IMR-90 (cell line): ENCODE results near the gene CDK2AP2. TPM values are rescaled to one million over a fixed set of nuclear protein-coding genes. Genes with fewer than 3 reads are reported as not detected.

Experiments
- ATAC-seq: fragments of 200-7000 bp; cut with Tn5 transposase; 2 replicates; pipeline ENCODE4 v1.9.1; 2020; ENCODE audit warnings: low read depth, mild to moderate bottlenecking, moderate library complexity
- BruUV-seq: library from RNA; stranded (reverse); fragments of 400-500 nt; replicated peaks from 2 replicates; lab custom pipeline; 2021; lab: Mats Ljungman, UMichigan
- CTCF ChIA-PET: fragments of 300-600 bp; formaldehyde crosslinking; extraction: SDS; loops from one replicate; lab custom pipeline; 2021; ENCODE audit warnings: antibody characterized with exemption; lab: Yijun Ruan, JAX
- POLR2A ChIA-PET: fragments of 300-600 bp; sonication (Branson Sonifier 250); formaldehyde crosslinking; loops from one replicate; lab custom pipeline; 2022; ENCODE audit warnings: antibody characterized with exemption; ENCODE audit not compliant: unreplicated experiment; lab: Charles Lee
- DNase-seq: peaks from one replicate; pipeline ENCODE4 v3.0.0; 2013
- H2AFZ ChIP-seq: replicated peaks from 2 replicates; pipeline ENCODE3; 2013; ENCODE audit warnings: low read length, mild to moderate bottlenecking; ENCODE audit not compliant: poor library complexity
- H2AK5ac ChIP-seq: 2 replicates; pipeline ENCODE4 v1.6.1; 2013; ENCODE audit warnings: low read depth, low read length, inconsistent platforms
- H2AK9ac ChIP-seq: replicated peaks from 2 replicates; pipeline ENCODE3; 2013; ENCODE audit warnings: mild to moderate bottlenecking, low read depth, low read length, moderate library complexity; ENCODE audit not compliant: poor library complexity
- H2BK120ac ChIP-seq: 2 replicates; pipeline ENCODE4 v1.6.1; 2013; ENCODE audit warnings: low read depth, low read length, inconsistent platforms
- H2BK15ac ChIP-seq: 3 replicates; pipeline ENCODE4 v1.6.1; 2013; ENCODE audit warnings: low read depth, low read length, inconsistent platforms
- H2BK20ac ChIP-seq: 2 replicates; pipeline ENCODE4 v1.6.1; 2013; ENCODE audit warnings: low read depth, mild to moderate bottlenecking, inconsistent platforms, low read length, moderate library complexity
- H2BK5ac ChIP-seq: 2 replicates; pipeline ENCODE4 v1.6.1; 2013; ENCODE audit warnings: mild to moderate bottlenecking, low read depth, low read length, inconsistent platforms; ENCODE audit not compliant: poor library complexity, severe bottlenecking
- H3K14ac ChIP-seq: replicated peaks from 2 replicates; pipeline ENCODE4 v1.6.1; 2013; ENCODE audit warnings: low read depth, low read length, inconsistent platforms
- H3K18ac ChIP-seq: 2 replicates; pipeline ENCODE4 v1.6.1; 2013; ENCODE audit warnings: low read depth, low read length, control low read depth
- H3K23ac ChIP-seq: 2 replicates; pipeline ENCODE4 v1.6.1; 2013; ENCODE audit warnings: low read depth, low read length, inconsistent platforms
- H3K27ac ChIP-seq: 2 replicates; pipeline ENCODE4 v1.5.1; 2013; ENCODE audit warnings: mild to moderate bottlenecking, control low read depth, low read length; ENCODE audit not compliant: insufficient read depth
- H3K27me3 ChIP-seq: 2 replicates; pipeline ENCODE4 v1.6.1; 2013; ENCODE audit warnings: low read length; ENCODE audit not compliant: control insufficient read depth, insufficient read depth
- H3K36me3 ChIP-seq: 2 replicates; pipeline ENCODE4 v1.6.1; 2013; ENCODE audit warnings: low read length, mixed read lengths; ENCODE audit not compliant: control insufficient read depth, insufficient read depth
- H3K4ac ChIP-seq: 2 replicates; pipeline ENCODE4 v1.6.1; 2013; ENCODE audit warnings: low read depth, low read length, inconsistent platforms
- H3K4me1 ChIP-seq: 2 replicates; pipeline ENCODE4 v1.6.1; 2013; ENCODE audit warnings: low read length, mixed read lengths; ENCODE audit not compliant: control insufficient read depth, insufficient read depth
- H3K4me2 ChIP-seq: 2 replicates; pipeline ENCODE4 v1.6.1; 2013; ENCODE audit warnings: low read depth, mild to moderate bottlenecking, control low read depth, low read length, moderate library complexity
- H3K4me3 ChIP-seq: 2 replicates; pipeline ENCODE4 v1.5.1; 2013; ENCODE audit warnings: low read depth, mild to moderate bottlenecking, control low read depth, low read length, moderate library complexity; ENCODE audit not compliant: insufficient read depth
- H3K56ac ChIP-seq: 2 replicates; pipeline ENCODE4 v1.6.1; 2013; ENCODE audit warnings: low read length, inconsistent platforms; ENCODE audit not compliant: insufficient read depth; ENCODE audit errors: extremely low read depth
- H3K79me1 ChIP-seq, 2 experiments: 2 replicates each; pipeline ENCODE4 v1.6.1; 2013; ENCODE audit warnings: low read length in 2 of 2, inconsistent platforms in 1 of 2, low read depth in 1 of 2
- H3K9ac ChIP-seq: 2 replicates; pipeline ENCODE4 v1.6.1; 2013; ENCODE audit warnings: low read depth, low read length, control low read depth
- H3K9me1 ChIP-seq: 2 replicates; pipeline ENCODE4 v1.6.1; 2013; ENCODE audit warnings: low read length, inconsistent platforms; ENCODE audit not compliant: insufficient read depth
- H3K9me3 ChIP-seq: 2 replicates; pipeline ENCODE4 v1.6.1; 2013; ENCODE audit warnings: low read length; ENCODE audit not compliant: control insufficient read depth, insufficient read depth
- H4K20me1 ChIP-seq: 2 replicates; pipeline ENCODE4 v1.6.1; 2013; ENCODE audit warnings: low read length, inconsistent platforms; ENCODE audit not compliant: insufficient read depth
- H4K5ac ChIP-seq: 2 replicates; pipeline ENCODE4 v1.6.1; 2013; ENCODE audit warnings: mild to moderate bottlenecking, low read depth, low read length, control low read depth
- H4K8ac ChIP-seq, 2 experiments: 2 replicates each; pipeline ENCODE4 v1.6.1; 2013; ENCODE audit warnings: low read depth in 2 of 2, low read length in 2 of 2, control low read depth in 1 of 2, inconsistent platforms in 1 of 2
- H4K91ac ChIP-seq: 2 replicates; pipeline ENCODE4 v1.6.1; 2013; ENCODE audit warnings: low read depth, low read length, inconsistent platforms; ENCODE audit not compliant: insufficient read depth
- MAZ ChIP-seq: IDR thresholded peaks from 2 replicates; pipeline ENCODE4 v1.6.1; 2012; ENCODE audit warnings: low read depth, mild to moderate bottlenecking, low read length, improper control_type of control experiment, moderate library complexity, borderline replicate concordance
- MXI1 ChIP-seq: IDR thresholded peaks from 2 replicates; pipeline ENCODE4 v1.6.1; 2012; ENCODE audit warnings: low read depth, mild to moderate bottlenecking, low read length, moderate library complexity, borderline replicate concordance
- RFX5 ChIP-seq: IDR thresholded peaks from 2 replicates; pipeline ENCODE4 v1.8.0; 2012; ENCODE audit warnings: low read depth, mild to moderate bottlenecking, low read length, moderate library complexity
- USF2 ChIP-seq: fragments of 150-350 bp; IDR thresholded peaks from 2 replicates; pipeline ENCODE4 v1.6.1; 2017; ENCODE audit warnings: mild to moderate bottlenecking, antibody characterized with exemption, low read length, low read depth
- WGBS, 2 experiments: methylation state at CpG; one replicate each; pipeline versions ENCODE4 v1.1.5 to v1.1.7; 2013; ENCODE audit warnings: missing lambda C conversion rate in 2 of 2; ENCODE audit not compliant: insufficient read length in 1 of 2; ENCODE audit errors: extremely low coverage in 2 of 2; 5-methylcytosine and 5-hydroxymethylcytosine counted together
- dilution Hi-C: fragments of 300-500 bp; cut with HindIII; formaldehyde crosslinking; loops from one replicate; pipeline ENCODE4 v1.14.3; 2018; ENCODE audit warnings: low sequenced_read_pairs; ENCODE audit not compliant: unreplicated experiment
- in situ Hi-C: fragments of 300-500 bp; cut with MboI; formaldehyde crosslinking; loops from 3 replicates; pipeline ENCODE4 v1.14.3; 2019; ENCODE audit warnings: low sequenced_read_pairs, inconsistent platforms, mixed read lengths
- intact Hi-C: fragments of 100-400 bp; cut with micrococcal nuclease; formaldehyde crosslinking; loops from 2 replicates; pipeline ENCODE4 v1.10.0; 2022
- polyA plus RNA-seq, 3 experiments: library from polyadenylated mRNA; depleted of rRNA; stranded (reverse); fragments of >200 nt; gene quantifications; 2 replicates each; pipeline ENCODE4 v1.2.3, GENCODE V29; 2012; ENCODE audit warnings: low replicate concordance in 1 of 3
- total RNA-seq: library from RNA; depleted of rRNA; stranded (reverse); fragments of >200 nt; gene quantifications from 2 replicates; pipeline ENCODE4 v1.2.3, GENCODE V29; 2012

Gene CDK2AP2
- total and polyA plus RNA-seq, 2 of the 4 experiments (the other 2 are of a cell fraction), result 8.1 to 44.7 TPM

DNA sequence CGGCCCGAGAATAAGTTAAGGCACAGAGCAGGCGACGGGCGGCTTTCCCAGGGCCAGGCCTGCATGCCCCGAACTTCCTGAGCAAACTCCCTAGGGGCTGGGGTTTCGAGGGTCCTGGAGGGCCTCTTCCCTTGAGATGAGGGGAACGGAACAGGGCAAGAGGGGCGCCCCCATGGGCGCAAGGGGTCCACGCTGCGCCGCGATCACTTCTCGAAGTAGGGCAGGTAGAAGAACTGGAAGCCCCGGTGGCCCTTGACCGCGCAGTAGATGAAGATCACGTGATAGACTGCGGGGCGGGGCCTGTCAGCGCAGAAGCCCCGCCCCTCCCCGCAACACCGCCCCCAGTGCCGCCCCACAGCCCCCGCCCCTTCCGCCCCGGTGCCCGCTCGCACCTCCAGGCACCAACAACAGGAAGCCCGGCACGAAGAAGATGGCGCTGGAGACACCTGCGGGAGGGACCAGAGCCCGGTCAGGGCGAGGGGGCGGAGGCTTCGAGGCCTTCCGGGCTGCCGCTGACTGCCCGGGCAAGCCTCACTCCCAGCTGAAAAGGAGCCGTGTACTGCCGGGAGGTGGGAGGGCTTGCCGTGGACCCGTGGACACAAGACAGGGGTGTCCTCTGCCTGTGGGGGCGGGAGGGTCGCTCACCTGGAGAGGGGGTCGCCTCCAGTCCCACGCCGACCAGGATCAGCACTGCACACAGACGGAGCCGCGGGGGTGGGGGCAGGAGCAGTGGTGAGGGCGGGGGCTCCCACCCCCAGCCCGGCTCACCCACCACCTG is 43.4 kb downstream of the CDK2AP2 start:
- peaks cover 9% of the 10 kb centered on the region for H3K4me1 ChIP-seq

More for the DNA sequence above, 43.4 kb downstream of the CDK2AP2 start:
- H3K56ac ChIP-seq, result no peak overlapping the region
- peak overlapping the region; percentile 92 to 95 for H4K8ac ChIP-seq
- no peaks in the 10 kb centered on the region; the same call in 1 of the 2 replicates for H3K27me3 ChIP-seq
- peaks cover 4 to 24% of the 10 kb centered on the region in 2 experiments; a peak in 2 of 4 replicates for H3K79me1 ChIP-seq
- H4K5ac ChIP-seq, result peak overlapping the region; percentile 87
- peak overlapping the region; percentile 41 for H2BK5ac ChIP-seq
- ATAC-seq (peak; percentile 24), DNase-seq (peak; percentile 42)
- peaks cover 2% of the 10 kb centered on the region; the same call in 1 of the 2 replicates for H3K36me3 ChIP-seq
- H2BK20ac ChIP-seq, result no peak overlapping the region
- peak overlapping the region; percentile 95 for H2AK9ac ChIP-seq
- ChIA-PET POLR2A (interaction anchor here (0.5 kb wide), 1 partner anchor 51 kb away, joined by 6 read pairs; no protein-coding TSS in a partner anchor), CTCF (interaction anchor here (0.9 kb wide), 1 partner anchor 113 kb away, joined by 3 read pairs; no protein-coding TSS in a partner anchor)
- peaks cover 12% of the 10 kb centered on the region for H3K9me1 ChIP-seq
- peak overlapping the region; percentile 62 for H3K4me3 ChIP-seq
- H4K91ac ChIP-seq, result peak overlapping the region; percentile 72
- no peak overlapping the region for H2BK120ac ChIP-seq
- WGBS, 2 experiments, result 35% methylated on average over 5 of the region's 56 CpGs; no CpG with 5 or more reads in 1 of the 2 experiments
- H3K23ac ChIP-seq, result peak overlapping the region; percentile 85; the same call in 1 of the 2 replicates
- peak overlapping the region; percentile 49 for H2AK5ac ChIP-seq
- no peaks in the 10 kb centered on the region for H4K20me1 ChIP-seq
- H2AFZ ChIP-seq, result peak overlapping the region; percentile 97
- peak overlapping the region; percentile 89 for H3K14ac ChIP-seq
- TF ChIP-seq USF2 (peak; percentile 81), MAZ (peak; percentile 10; the same call in 1 of the 2 replicates), RFX5 (no peak), MXI1 (0 out of 2 replicates have a peak, but pooled peaks have one; percentile 13)
- peak overlapping the region; percentile 84 for H3K4ac ChIP-seq
- H3K4me2 ChIP-seq, result peak overlapping the region; percentile 88
- no peak overlapping the region for H2BK15ac ChIP-seq
- peak overlapping the region; percentile 54 for H3K9ac ChIP-seq
- dilution Hi-C loops (no loop called here), intact Hi-C loops (no loop called here), in situ Hi-C loops (no loop called here)
- no TSS peak for BruUV-seq
- no peak overlapping the region; the same call in 1 of the 2 replicates for H3K18ac ChIP-seq
- peak overlapping the region; percentile 56 for H3K27ac ChIP-seq
- no peaks in the 10 kb centered on the region for H3K9me3 ChIP-seq
